ENCODE results near the gene PSMA1.

- TF ChIP-seq POLR2AphosphoS5 (IDR thresholded peaks at IDR 0.05): no peak
- TF ChIP-seq POLR2A (IDR thresholded peaks at IDR 0.05): no peak
- TF ChIP-seq CTCF (IDR thresholded peaks at IDR 0.05): no peak
Measured at GRCh38 chr11:14543260-14543659, 23.1 kb upstream of the PSMA1 start.
